Activated CD4-positive, alpha-beta T cell treated with anti-CD3 and anti-CD28 coated beads for 1 hour (primary cell): ENCODE measurements around the gene RASA2.
"Not testable (repeated sequence)": the region's sequence is repeated elsewhere in the genome, so short reads cannot be mapped to it uniquely, and the experiment has no call there.

ENCODE experiments used
- DNase-seq: peaks from one replicate; pipeline ENCODE4 v3.0.0-alpha.2; 2020

The RASA2 gene

DNA sequence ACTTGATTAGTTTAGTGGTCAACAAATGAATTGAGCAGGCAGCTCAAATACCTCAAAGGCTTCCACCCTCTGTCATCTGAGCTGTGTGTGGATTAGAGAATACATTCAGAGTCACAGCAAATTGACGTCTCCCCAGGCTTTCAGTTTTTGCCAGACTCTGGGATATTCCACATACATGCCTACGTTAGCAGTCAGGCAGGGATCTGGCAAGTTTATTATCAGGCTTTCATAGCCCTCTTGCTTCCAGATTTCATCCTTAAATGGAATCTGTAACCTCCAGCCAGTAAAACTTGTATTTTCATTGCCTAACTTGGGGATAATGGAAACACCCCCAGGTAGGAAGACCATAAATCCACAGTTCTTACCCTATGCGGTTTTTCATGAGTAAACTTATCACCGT, 115.9 kb downstream of the RASA2 start:
- no peak for DNase-seq

DNA sequence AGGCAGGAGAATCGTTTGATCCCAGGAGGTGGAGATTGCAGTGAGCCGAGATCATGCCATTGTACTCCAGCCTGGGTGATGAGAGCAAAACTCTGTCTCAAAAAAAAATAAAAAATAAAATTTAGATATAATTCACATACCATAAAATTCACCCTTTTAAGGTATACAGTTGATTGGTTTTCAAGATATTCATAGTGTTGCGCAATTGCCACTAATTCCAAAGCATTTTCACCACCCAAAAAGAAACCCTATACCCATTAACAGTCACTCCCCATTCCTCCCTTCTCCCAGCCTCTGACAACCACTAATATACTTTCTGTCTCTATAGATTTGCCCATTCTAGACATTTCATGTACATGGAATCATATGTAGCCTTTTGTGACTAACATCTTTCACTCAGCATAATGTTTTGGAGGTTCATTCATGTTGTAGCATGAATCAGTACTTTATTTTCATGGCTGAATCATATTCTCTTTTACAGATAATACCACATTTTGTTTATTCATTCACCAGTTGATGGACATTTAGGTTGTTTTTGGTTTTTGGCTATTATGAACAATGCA, 116.7 kb downstream of the RASA2 start:
- no peak for DNase-seq

DNA sequence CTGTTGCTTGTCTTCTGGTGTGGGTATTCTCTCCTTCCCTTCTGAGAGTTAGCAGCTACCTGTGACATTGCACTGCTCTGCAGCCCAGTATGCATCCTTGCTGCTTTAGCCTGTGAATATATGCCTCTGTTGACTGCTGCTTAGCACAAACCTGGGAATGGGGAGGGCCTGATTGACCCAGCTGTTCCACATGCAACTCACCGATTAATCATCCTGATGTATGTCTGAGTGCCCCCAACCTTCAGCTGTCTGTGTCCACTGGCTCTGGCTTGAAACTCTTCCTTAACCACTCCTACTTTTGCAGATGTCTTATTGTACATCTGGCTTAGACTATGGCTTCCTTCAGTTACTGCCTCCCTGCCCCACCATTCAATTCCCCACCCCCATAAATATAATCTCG, 119.1 kb downstream of the RASA2 start:
- no peak for DNase-seq

- DNase-seq: no peak
Observed at GRCh38 chr3:141608438-141608837, 121.6 kb downstream of the RASA2 start.

DNA sequence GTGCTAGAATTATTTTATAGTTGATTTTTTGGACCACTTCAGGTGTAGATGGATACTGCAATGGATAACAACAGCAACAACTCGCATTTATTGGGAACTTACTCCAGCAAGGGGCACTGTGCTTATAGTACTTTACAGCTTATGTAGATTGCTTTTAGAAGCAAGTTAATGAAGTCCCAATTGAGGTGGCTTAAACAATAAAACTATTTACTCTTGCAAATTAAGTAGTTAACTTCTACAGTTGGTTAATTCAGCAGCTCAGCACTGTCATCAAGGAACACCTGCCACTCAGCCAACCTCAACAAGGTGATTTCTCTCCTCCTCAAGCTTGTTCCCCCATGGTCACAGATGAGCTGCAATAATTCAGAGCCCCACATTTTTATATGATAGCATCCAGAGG, 124.1 kb downstream of the RASA2 start:
- no peak for DNase-seq

GRCh38 chr3:141618103-141618910, 131.5 kb downstream of the RASA2 start:
- DNase-seq: no peak

DNA sequence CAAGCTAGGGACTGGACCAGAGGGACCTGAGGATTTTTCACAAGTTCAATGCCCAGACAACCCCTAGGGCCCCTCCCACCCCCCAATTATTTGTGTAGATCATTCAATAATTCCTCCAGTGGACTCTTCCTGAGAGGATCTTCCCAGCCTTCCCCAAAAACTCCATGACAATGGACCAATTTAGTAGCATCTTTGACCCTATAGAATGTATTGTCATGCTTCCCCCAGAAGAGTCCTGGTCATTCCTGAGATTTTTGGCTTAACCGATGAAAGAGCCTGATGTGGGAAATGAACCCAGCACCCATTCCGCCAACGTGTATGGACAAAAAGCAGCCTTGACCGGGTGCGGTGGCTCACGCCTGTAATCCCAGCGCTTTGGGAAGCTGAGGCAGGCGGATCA, 132.1 kb downstream of the RASA2 start:
- DNase-seq: no peak

- DNase-seq: no peak
Observed at GRCh38 chr3:141619450-141619849, 132.6 kb downstream of the RASA2 start.

GRCh38 chr3:141623691-141624090, 136.9 kb downstream of the RASA2 start:
- DNase-seq: no peak

DNA sequence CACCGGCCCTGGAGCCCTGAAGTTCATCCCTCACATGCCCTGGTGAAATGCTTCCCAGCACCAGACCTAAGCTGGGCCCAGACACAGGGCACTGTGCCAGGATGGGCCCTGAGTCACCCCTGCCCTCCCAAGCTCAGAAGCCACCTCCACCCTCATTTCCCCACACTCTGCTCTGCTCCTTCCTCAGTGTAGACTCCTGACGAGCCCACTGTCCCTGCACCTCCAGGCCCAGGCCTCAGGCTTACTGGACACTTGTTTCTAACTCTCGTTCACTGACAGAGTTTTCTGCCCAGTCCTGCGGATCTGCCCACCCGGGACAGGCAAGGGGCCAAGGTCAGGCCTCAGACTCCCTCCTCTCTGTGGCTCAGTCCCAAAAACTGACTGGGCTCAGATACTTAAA, 138.7 kb downstream of the RASA2 start:
- DNase-seq: no peak

- not testable (repeated sequence) for DNase-seq
Observed at GRCh38 chr3:141628334-141628733, 141.5 kb downstream of the RASA2 start.

DNA sequence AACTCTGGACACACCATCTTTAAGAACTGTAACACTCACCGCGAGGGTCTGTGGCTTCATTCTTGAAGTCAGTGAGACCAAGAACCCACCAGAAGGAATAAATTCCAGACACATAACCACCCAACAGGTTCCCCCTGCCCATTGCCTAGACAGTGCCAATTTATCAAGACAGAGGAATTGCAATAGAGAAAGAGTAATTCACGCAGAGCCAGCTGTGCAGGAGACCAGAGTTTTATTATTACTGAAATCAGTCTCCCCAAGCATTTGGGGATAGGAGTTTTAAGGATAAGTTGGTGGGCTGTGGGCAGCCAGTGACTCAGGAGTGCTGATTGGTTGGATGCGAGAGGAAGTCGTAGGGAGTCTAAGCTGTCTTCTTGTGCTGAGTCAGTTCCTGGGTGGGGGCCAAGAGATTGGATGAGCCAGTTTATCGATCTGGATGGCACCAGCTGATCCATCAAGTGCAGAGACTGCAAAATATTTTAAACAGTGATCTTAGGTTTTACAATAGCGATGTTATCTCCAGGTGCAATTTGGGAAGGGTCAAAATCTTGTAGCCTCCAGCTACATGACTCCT, 142.1 kb downstream of the RASA2 start:
- DNase-seq: not testable (repeated sequence)

DNA sequence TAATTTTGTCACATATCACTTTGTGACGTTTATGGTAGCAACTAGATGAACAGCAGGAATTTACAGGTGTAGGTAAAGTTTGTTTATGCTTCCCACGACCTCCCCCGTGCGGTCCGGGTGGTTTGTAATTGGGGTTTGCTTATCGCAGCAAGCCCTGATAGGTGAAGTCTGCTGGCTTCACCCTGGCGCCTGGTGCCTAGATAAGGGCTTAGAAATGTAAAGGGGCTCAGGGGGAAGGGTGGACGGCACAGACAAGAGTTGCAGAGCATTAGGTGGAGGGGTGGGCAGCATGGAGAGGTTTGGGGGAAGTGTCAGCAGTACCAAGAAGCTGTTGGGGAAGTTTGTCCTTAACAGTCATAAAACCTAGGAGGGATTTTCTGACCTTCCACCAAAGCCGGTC, 143.1 kb downstream of the RASA2 start:
- DNase-seq: no peak

DNA sequence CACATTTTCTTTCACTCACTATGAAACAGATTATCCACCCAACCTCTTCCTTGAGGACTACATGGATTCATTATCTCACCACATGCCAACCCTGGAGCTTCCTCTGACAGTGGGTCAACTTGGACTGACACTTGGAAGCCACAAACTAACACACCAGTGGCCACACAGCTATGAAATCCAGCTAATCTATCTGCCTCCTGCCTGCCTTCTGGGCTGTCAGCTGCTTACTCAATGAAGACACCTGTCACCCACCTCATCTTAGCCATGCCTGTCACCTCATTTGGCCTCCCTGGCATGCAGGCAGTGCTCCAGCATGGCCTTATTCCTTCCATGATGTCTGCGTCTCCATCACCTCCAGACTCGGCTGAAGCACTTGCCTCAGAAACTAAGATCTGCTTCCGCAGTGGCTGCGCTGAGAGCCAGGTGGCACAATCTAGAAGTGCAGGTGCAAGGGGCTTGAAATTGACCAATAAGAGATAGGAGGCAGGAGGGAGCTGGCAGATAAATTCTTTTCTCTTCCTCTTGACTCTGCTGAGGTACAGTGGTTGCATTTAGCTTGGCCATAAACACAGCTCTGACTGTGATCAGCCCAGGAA, 146.1 kb downstream of the RASA2 start:
- no peak for DNase-seq

GRCh38 chr3:141642215-141642614, 155.4 kb downstream of the RASA2 start:
- no peak for DNase-seq

- DNase-seq: no peak
Observed at GRCh38 chr3:141643391-141643790, 156.6 kb downstream of the RASA2 start.

- DNase-seq: no peak
Observed at GRCh38 chr3:141643796-141644195, 157.0 kb downstream of the RASA2 start.

DNA sequence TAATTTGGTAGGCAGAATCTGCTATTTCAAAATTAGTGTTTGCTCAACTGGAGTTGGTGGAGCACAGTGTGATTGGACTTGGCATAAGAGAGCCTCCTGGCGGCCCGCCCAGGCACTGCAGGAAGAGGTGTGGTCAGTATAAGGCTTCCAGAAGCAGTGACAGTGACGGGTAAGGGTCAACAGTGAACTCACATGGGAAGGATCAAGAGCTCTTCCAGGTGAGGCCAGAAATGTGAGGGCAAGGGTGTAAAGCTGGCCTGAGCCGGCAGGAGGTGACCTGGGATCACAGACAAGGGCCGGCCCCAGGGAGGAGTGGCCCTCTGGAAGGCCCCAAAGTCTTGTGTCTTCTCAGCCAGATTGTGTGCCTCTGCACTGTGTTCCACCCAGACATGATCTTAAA, 158.1 kb downstream of the RASA2 start:
- DNase-seq: peak; percentile 42

DNA sequence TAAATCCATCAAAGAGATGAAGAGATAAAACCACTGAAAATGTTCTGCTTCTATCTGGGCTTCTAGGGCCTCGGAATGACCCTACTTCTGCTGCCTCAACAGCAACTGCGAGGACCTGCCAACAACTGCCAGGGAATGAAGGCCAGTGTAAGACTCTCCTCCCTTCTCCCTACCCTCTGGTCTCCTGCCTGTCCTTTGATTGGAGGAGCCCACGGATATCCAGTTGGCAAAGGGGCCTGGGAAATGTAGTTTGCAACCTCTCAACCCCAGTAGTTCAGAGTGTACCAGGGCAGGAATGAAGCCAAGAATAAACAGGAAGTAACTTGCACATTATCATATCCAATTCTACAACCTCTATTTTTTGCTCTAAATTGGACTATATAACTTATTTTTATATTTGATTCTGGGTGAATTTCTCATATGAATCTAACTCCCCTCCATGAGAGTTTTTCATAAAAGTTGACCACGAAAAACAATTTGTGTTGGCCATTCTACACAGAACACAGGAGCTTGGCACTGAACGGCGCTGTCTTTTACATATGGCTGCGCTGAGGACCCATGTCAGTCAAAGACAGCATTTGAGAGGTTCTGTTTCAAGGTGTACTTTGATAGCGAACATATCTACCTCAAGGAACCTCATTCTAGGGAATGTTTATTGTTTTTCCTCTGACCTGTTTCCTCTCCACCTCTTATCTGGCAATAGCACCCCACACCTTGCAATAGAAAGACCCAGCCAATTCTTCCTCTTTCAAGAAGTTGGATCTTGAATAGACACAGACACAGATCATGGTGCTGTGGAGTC, 160.1 kb downstream of the RASA2 start:
- no peak for DNase-seq

DNA sequence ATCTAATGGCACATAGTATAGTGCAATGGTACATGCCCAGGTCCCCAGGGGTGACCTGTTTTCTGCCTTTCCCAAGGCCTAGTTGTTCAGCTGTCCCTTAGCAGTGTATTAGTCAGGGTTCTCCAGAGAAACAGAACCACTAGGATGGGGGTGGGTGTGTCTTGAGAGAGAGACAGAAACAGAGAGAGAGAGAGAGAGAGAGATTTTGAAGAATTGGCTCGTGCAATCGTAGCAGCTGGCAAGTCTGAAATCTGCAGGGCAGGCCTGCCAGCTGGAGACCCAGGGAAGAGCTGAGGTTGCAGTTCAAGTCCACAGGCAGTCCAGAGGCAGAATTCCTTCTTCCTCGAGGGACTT, 160.7 kb downstream of the RASA2 start:
- DNase-seq: no peak

- DNase-seq: no peak
Observed at GRCh38 chr3:141648055-141648910, 161.5 kb downstream of the RASA2 start.

DNA sequence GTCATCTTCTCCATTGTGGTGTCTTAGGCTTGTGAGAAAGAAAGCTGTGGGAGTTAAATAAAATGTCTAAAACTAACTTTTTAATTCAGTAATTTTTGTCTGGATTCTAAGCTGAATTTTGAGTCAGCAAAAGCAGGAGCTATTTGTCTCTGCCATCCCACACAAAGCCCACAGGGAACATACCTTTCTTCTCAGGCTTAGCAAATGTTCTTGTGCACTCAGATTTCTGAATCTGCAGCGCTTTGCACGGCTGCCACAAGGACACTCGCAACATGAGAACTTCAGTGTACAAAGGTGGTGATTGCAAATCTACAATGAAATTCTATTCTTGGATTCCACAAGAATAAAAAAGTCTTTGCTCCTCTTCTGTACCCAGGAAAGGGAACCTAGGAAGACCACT, 163.0 kb downstream of the RASA2 start:
- DNase-seq: no peak
